Measurements from ENCODE around the gene RPS6KA2. TPM values are rescaled to one million over a fixed set of nuclear protein-coding genes. Genes with fewer than 3 reads are reported as not detected.
"Not testable (repeated sequence)": the region's sequence is repeated elsewhere in the genome, so short reads cannot be mapped to it uniquely, and the experiment has no call there.

RPS6KA2 gene
- total and polyA plus RNA-seq, 9 donors: 24.4 to 75.5 (median 48.1) TPM

GRCh38 chr6:166637812-166638572, 10.9 kb upstream of the RPS6KA2 start:
- no peaks in the 10 kb centered on the region for H3K36me3 ChIP-seq
- no peaks in the 10 kb centered on the region for H3K9me3 ChIP-seq
- 93 to 94% (median 93%) methylated on average over 29 of the region's 29 CpGs for WGBS, 3 donors
- no peak overlapping the region for H3K27ac ChIP-seq
- H3K27me3 ChIP-seq: no peaks in the 10 kb centered on the region
- peaks cover 4% of the 10 kb centered on the region for H3K4me1 ChIP-seq (ENCODE audit: insufficient read depth)
- TF ChIP-seq EP300 (IDR thresholded peaks at IDR 0.05) (no peak), CTCF (IDR thresholded peaks at IDR 0.05) (no peak), POLR2A (IDR thresholded peaks at IDR 0.05) (no peak)
- no peak overlapping the region for H3K4me3 ChIP-seq
- no peak for DNase-seq
- intact Hi-C loops (cut with DNase I): no loop called here

GRCh38 chr6:166636934-166637333, 9.9 kb upstream of the RPS6KA2 start:
- DNase-seq: no peak

GRCh38 chr6:166636191-166636933, 9.3 kb upstream of the RPS6KA2 start:
- Histone ChIP-seq H3K9me3 (no peaks in the 10 kb centered on the region), H3K4me1 (ENCODE audit: insufficient read depth) (peaks cover 4% of the 10 kb centered on the region), H3K36me3 (no peaks in the 10 kb centered on the region), H3K4me3 (no peak overlapping the region), H3K27me3 (no peaks in the 10 kb centered on the region), H3K27ac (no peak overlapping the region)
- TF ChIP-seq POLR2A (IDR thresholded peaks at IDR 0.05) (no peak), EP300 (IDR thresholded peaks at IDR 0.05) (no peak), CTCF (IDR thresholded peaks at IDR 0.05) (no peak)
- intact Hi-C loops (cut with DNase I): no loop called here
- DNase-seq: no peak
- 51 to 57% (median 52%) methylated on average over 6 of the region's 6 CpGs for WGBS, 3 donors

More at GRCh38 chr6:166636934-166637333, 9.9 kb upstream of the RPS6KA2 start:
- no peaks in the 10 kb centered on the region for H3K9me3 ChIP-seq
- H3K4me3 ChIP-seq: no peak overlapping the region
- no peaks in the 10 kb centered on the region for H3K36me3 ChIP-seq
- H3K27ac ChIP-seq: no peak overlapping the region
- TF ChIP-seq CTCF (IDR thresholded peaks at IDR 0.05) (no peak), EP300 (IDR thresholded peaks at IDR 0.05) (no peak), POLR2A (IDR thresholded peaks at IDR 0.05) (no peak)
- H3K27me3 ChIP-seq: no peaks in the 10 kb centered on the region
- intact Hi-C loops (cut with DNase I): no loop called here
- WGBS, 3 donors: 62 to 77% (median 65%) methylated on average over 10 of the region's 10 CpGs
- peaks cover 4% of the 10 kb centered on the region for H3K4me1 ChIP-seq (ENCODE audit: insufficient read depth)

GRCh38 chr6:166635013-166635970, 8.2 kb upstream of the RPS6KA2 start:
- H3K4me3 ChIP-seq: no peak overlapping the region
- peaks cover 2% of the 10 kb centered on the region for H3K4me1 ChIP-seq (ENCODE audit: insufficient read depth)
- WGBS, 3 donors: 90 to 91% (median 91%) methylated on average over 20 of the region's 20 CpGs
- no peaks in the 10 kb centered on the region for H3K36me3 ChIP-seq
- intact Hi-C loops (cut with DNase I): no loop called here
- no peak overlapping the region for H3K27ac ChIP-seq
- DNase-seq: no peak
- no peaks in the 10 kb centered on the region for H3K9me3 ChIP-seq
- H3K27me3 ChIP-seq: no peaks in the 10 kb centered on the region
- TF ChIP-seq POLR2A (IDR thresholded peaks at IDR 0.05) (no peak), EP300 (IDR thresholded peaks at IDR 0.05) (no peak), CTCF (IDR thresholded peaks at IDR 0.05) (no peak)

GRCh38 chr6:166634581-166634980, 7.5 kb upstream of the RPS6KA2 start:
- intact Hi-C loops (cut with DNase I); H3K36me3 ChIP-seq; H3K4me1 ChIP-seq (ENCODE audit: insufficient read depth); H3K9me3 ChIP-seq; H3K27me3 ChIP-seq; DNase-seq; H3K4me3 ChIP-seq; H3K27ac ChIP-seq: not testable (repeated sequence)
- WGBS, 3 donors: 93 to 99% (median 98%) methylated on average over 4 of the region's 4 CpGs
